Muscle of leg (tissue), 11 donors: ENCODE measurements around the gene ANAPC16. TPM values are rescaled to one million over a fixed set of nuclear protein-coding genes. Genes with fewer than 3 reads are reported as not detected.
"Not testable (repeated sequence)": the region's sequence is repeated elsewhere in the genome, so short reads cannot be mapped to it uniquely, and the experiment has no call there.

Source experiments
- DNase-seq: peaks from one replicate; pipeline ENCODE4 v3.0.0; 2013
- H3K27ac ChIP-seq: one replicate; pipeline ENCODE4 v1.5.1; 2013; ENCODE audit warnings: mild to moderate bottlenecking, low read length, control low read depth
- H3K27me3 ChIP-seq: one replicate; pipeline ENCODE4 v1.6.1; 2013; ENCODE audit warnings: low read length; ENCODE audit not compliant: control insufficient read depth, insufficient read depth
- H3K36me3 ChIP-seq: one replicate; pipeline ENCODE4 v1.6.1; 2013; ENCODE audit warnings: low read length; ENCODE audit not compliant: control insufficient read depth, insufficient read depth
- H3K4me1 ChIP-seq: one replicate; pipeline ENCODE4 v1.6.1; 2013; ENCODE audit warnings: low read length; ENCODE audit not compliant: control insufficient read depth, insufficient read depth
- H3K4me3 ChIP-seq: one replicate; pipeline ENCODE4 v1.5.1; 2013; ENCODE audit warnings: low read length, control low read depth
- H3K9me3 ChIP-seq: replicated peaks from 2 replicates; pipeline ENCODE4 v1.6.1; 2013; ENCODE audit warnings: low read depth, low read length; ENCODE audit not compliant: control insufficient read depth
- WGBS: methylation state at CpG from one replicate; pipeline ENCODE4 v1.1.5; 2013; ENCODE audit warnings: missing lambda C conversion rate; ENCODE audit not compliant: insufficient coverage; 5-methylcytosine and 5-hydroxymethylcytosine counted together
- polyA plus RNA-seq, 8 donors: library from polyadenylated mRNA; unstranded; fragments of 120-200 nt; gene quantifications; one replicate each; pipeline versions ENCODE4 v1.2.1 to v1.2.3, GENCODE V29; 2013; ENCODE audit warnings: inconsistent platforms in 1 of 8, low replicate concordance in 1 of 8; ENCODE audit not compliant: insufficient read length in 8 of 8, insufficient read depth in 1 of 8
- total RNA-seq: library from RNA; stranded (reverse); fragments of 120-200 nt; gene quantifications from one replicate; pipeline ENCODE4 v1.2.4, GENCODE V29; 2013

Gene ANAPC16
- total and polyA plus RNA-seq, 9 donors: 103 to 139 (median 117) TPM

GRCh38 chr10:72267819-72268399, 52.1 kb downstream of the ANAPC16 start:
- no peak overlapping the region for H3K4me3 ChIP-seq
- no peak for DNase-seq
- no peaks in the 10 kb centered on the region for H3K27me3 ChIP-seq
- WGBS: 89% methylated on average over 12 of the region's 15 CpGs
- H3K36me3 ChIP-seq: no peaks in the 10 kb centered on the region
- H3K9me3 ChIP-seq: no peaks in the 10 kb centered on the region
- peaks cover 18% of the 10 kb centered on the region for H3K4me1 ChIP-seq
- no peak overlapping the region for H3K27ac ChIP-seq

GRCh38 chr10:72268475-72269200, 52.8 kb downstream of the ANAPC16 start:
- not testable (repeated sequence) for H3K27ac ChIP-seq, H3K27me3 ChIP-seq

GRCh38 chr10:72270607-72271281, 54.9 kb downstream of the ANAPC16 start:
- H3K36me3 ChIP-seq: peaks cover 11% of the 10 kb centered on the region
- no peaks in the 10 kb centered on the region for H3K27me3 ChIP-seq
- H3K9me3 ChIP-seq: no peaks in the 10 kb centered on the region
- no peak for DNase-seq
- H3K4me1 ChIP-seq: peaks cover 28% of the 10 kb centered on the region
- H3K4me3 ChIP-seq: no peak overlapping the region
- peak overlapping the region; percentile 17 for H3K27ac ChIP-seq
- WGBS: 92% methylated on average over 3 of the region's 5 CpGs

More at GRCh38 chr10:72268475-72269200, 52.8 kb downstream of the ANAPC16 start:
- WGBS: 60% methylated on average over 1 of the region's 5 CpGs
- H3K9me3 ChIP-seq, H3K36me3 ChIP-seq, H3K4me3 ChIP-seq, DNase-seq: not testable (repeated sequence)
- peaks cover 20% of the 10 kb centered on the region for H3K4me1 ChIP-seq

- Histone ChIP-seq H3K9me3 (no peaks in the 10 kb centered on the region), H3K4me3 (peak overlapping the region; percentile 99), H3K36me3 (peaks cover 20% of the 10 kb centered on the region), H3K4me1 (peaks cover 48% of the 10 kb centered on the region), H3K27ac (peak overlapping the region; percentile 99), H3K27me3 (no peaks in the 10 kb centered on the region)
- DNase-seq: peak; percentile 98
- WGBS: 9% methylated on average over 12 of the region's 28 CpGs
Measured at GRCh38 chr10:72272689-72273409, 57.0 kb downstream of the ANAPC16 start.

GRCh38 chr10:72273410-72274212, 57.8 kb downstream of the ANAPC16 start, which contains the start of gene DDIT4:
DDIT4 (plus strand) TSS chr10:72273924; CDS start chr10:72274217, 293 bp downstream.
- H3K36me3 ChIP-seq: peaks cover 20% of the 10 kb centered on the region
- H3K4me1 ChIP-seq: peaks cover 48% of the 10 kb centered on the region
- peak within 1 kb of the TSS; percentile 99 for H3K27ac ChIP-seq
- under 1% methylated on average over 63 of the region's 67 CpGs for WGBS
- H3K9me3 ChIP-seq: no peaks in the 10 kb centered on the region
- peak within 1 kb of the TSS; percentile 99 for H3K4me3 ChIP-seq
- DNase-seq: peak; percentile 100
- H3K27me3 ChIP-seq: no peaks in the 10 kb centered on the region

- Histone ChIP-seq H3K27me3 (no peaks in the 10 kb centered on the region), H3K27ac (peak overlapping the region; percentile 98), H3K9me3 (no peaks in the 10 kb centered on the region), H3K4me1 (peaks cover 48% of the 10 kb centered on the region), H3K36me3 (peaks cover 20% of the 10 kb centered on the region), H3K4me3 (peak overlapping the region; percentile 99)
- no peak for DNase-seq
- 0% methylated on average over 31 of the region's 40 CpGs for WGBS
Measured at GRCh38 chr10:72274213-72274729, 58.5 kb downstream of the ANAPC16 start.

- Histone ChIP-seq H3K4me1 (peaks cover 48% of the 10 kb centered on the region), H3K4me3 (peak overlapping the region; percentile 99), H3K27me3 (no peaks in the 10 kb centered on the region), H3K9me3 (no peaks in the 10 kb centered on the region), H3K36me3 (peaks cover 20% of the 10 kb centered on the region), H3K27ac (peak overlapping the region; percentile 98)
- 6% methylated on average over 26 of the region's 26 CpGs for WGBS
- peak; percentile 82 for DNase-seq
Measured at GRCh38 chr10:72274730-72275350, 59.0 kb downstream of the ANAPC16 start.

- peaks cover 48% of the 10 kb centered on the region for H3K4me1 ChIP-seq
- peak overlapping the region; percentile 98 for H3K27ac ChIP-seq
- H3K36me3 ChIP-seq: peaks cover 20% of the 10 kb centered on the region
- peak overlapping the region; percentile 99 for H3K4me3 ChIP-seq
- H3K9me3 ChIP-seq: no peaks in the 10 kb centered on the region
- H3K27me3 ChIP-seq: no peaks in the 10 kb centered on the region
- DNase-seq: peak; percentile 58
- 10% methylated on average over 7 of the region's 12 CpGs for WGBS
Measured at GRCh38 chr10:72275351-72276012, 59.7 kb downstream of the ANAPC16 start.
